Forelimb muscle (tissue), 1 donor: ENCODE data around the gene PRKAR1B. TPM values are rescaled to one million over a fixed set of nuclear protein-coding genes. Genes with fewer than 3 reads are reported as not detected.

Experiments
- DNase-seq: peaks from one replicate; pipeline ENCODE4 v3.0.0-alpha.2; 2013; ENCODE audit warnings: low read depth
- polyA plus RNA-seq: library from polyadenylated mRNA; unstranded; fragments of 120-200 nt; gene quantifications from one replicate; pipeline ENCODE4 v1.2.1, GENCODE V29; 2013; ENCODE audit not compliant: insufficient read length

The PRKAR1B gene
- polyA plus RNA-seq, 1 donor: 28.8 TPM

DNA sequence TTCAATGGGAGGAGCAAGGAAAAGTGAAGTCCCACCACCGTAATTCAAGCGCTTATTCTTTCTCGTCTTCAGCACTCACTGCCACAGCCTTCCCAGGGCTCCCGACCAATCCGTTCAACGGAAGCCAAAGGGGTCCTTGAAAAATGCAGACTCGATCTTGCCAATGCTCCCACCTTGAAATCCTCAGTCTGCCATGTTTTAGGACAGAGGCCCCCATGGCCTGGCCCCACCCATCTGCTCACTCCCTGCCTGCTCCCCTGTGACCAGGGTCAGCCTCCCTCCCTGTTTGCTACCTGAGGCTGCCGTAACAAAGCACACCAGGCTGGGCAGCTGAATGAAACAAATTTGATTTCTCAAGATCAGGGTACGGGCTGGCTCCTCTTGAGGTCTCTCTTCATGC lies 3.5 kb downstream of the PRKAR1B start:
- no peak for DNase-seq

DNA sequence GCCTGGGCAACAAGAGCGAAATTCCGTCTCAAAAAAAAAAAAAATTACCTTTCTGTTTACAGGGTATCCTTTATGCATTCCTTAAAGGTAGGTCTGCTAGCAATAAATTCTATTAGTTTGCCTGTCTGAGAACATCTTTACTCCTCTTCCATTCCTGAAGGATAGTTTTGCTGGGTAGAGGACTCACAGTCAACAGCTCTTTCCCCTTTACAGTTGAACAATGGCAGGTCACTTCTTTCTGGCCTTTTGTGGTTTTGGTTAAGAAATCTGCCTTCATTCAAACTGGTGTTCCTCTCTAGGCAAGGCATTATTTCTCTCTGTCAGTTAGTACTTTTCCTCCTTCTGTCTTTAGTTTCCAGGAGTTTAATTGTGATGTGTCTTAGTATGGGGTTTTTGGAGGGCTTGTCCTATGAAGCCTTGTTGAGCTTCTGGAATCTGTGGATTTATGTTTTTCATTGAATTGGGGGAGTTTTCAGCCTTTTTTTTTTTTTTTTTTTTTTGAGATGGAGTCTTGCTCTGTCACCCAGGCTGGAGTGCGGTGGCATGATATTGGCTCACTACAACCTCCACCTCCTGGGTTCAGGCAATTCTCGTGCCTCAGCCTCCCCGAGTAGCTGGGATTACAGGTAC lies 5.3 kb downstream of the PRKAR1B start:
- DNase-seq: no peak

DNA sequence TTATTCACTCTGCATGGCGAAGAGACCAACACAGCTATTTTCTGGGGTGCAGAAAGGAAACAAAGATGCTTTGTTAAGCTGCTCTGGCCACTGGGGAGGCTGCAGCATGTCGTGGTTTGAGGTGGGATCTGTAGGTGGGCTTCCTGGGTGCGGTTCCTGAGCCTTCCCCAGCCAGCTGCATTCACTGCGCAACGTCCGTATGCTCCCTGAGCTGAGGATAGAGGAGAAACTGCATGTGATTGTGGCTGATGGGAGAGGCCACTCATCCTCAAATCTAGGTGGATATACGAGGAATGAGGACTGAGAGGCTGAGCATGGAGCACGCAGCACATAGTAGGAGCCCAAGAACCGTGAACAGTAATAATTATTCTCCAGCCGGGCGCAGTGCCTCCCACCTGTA lies 10.4 kb downstream of the PRKAR1B start:
- DNase-seq: no peak

DNA sequence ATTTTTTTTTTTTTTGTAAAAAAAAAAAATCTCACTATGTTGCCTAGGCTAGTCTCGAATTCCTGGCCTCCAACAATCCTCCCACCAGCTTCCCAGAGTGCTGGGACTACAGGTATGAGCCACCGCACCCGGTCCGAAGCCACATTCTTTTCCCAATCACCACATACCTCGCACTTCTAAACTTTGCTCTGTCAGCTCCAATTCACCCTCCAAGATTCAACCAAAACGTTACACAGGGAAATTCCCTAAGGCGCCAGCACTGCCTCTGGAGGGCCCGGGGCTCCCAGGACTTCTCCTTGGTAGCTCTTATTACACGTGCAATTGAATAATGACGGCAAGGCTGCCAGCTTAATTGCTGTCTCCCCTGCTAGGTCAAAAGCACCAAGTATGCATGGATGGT lies 10.9 kb downstream of the PRKAR1B start:
- no peak for DNase-seq

DNA sequence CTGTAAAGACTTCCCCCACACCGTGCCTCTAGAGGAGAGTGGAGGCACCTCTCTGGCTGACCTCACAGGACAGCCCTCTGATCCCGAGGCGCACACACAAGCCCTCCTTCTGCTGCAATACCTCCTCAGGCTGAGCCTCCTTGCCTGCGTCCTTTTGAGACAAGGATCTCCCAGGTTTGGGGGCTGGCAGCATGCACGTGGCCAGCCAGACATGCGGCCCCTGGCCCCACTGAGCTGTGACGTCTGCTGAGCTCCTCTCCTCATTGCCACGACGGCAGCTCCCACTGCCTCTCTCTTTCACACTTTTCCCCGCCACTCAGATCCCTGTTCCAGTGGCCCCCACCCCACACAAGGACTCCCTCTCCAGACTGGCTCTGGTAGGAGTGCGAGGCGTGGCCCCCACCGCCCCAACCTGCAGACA lies 12.8 kb downstream of the PRKAR1B start:
- no peak for DNase-seq

DNA sequence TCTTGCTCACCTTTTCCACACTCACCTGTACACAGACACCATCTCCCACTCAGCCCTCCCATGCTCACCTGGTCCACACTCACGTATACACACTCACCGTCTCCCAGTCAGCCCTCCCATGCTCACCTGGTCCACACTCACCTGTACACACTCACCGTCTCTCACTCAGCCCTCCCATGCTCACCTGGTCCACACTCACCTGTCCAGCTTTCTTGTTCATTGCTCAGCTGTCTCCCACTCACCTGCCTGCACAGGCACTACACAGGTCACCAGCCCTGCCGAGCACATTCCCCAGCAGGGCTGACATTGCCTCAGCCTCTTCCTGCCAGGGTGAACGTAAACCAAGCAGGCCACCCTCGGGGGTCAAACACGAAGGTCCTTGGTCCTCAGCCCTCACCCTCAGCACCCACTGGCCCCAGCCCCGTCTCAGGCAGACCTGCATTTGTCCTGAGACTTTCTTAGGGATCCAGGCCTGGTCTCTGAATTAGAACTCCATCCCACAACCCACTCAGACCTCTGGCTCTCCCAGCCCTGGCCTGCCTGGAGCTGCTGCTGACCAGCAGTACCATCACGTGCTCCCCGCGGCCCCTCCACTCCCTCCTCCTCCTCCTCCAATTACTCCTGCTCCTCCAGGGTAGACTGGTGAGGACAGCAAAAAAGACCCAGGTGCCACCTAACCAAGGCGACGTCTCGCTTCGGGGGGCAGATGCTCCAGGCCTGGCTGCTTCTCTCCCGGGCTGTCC lies 13.4 kb downstream of the PRKAR1B start:
- no peak for DNase-seq

DNA sequence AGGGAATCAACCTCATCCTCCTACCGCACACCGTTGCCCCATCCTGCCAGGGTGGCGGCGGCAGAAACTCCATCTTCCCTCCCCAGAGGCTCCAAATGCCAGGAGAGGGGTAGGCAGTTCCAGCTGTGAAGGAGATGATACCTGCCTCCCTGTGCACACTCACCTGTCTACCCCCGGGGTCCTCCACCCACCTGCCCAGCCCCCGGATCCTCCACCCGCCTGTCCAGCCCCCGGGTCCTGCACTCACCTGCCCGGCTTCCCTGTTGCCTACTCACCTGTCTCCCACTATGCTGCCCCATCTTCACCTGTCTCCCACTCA lies 14.0 kb downstream of the PRKAR1B start:
- no peak for DNase-seq

DNA sequence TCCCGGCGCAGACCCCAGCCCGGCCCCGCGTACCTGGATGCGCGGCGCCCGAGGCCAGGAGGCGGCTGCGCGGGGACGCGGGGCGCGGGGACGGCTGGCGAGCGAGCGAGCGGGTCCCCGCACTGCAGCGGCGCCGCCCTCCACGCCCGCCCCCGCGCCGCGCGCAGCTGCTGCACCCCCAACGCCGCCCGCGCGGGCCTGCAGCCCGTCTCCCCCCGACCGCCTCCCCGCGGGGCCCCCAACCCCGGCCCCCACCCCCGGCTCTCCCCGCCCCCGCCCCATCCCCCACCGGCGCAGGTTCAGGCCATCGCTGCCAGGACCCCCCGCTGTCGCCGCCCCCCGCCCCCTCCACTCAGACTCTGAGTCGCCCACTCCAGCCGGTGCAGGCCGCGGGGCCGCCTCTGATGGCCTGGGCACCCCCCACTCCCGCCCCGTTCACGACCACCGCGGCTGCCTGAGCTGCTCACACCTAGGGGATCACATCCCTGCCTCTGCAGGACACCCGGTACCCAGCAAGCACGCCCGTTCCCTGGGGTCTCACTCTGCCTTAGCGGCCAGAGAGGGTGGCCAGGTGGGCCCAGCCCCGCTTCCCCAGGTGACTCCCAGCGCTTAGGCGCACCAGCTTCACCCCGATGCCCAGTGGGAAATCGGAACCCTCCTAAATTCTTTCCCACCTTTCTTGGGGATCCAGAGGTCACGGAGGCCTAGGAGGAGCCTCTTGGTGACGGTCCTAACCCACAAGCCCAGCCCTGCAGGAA lies 14.5 kb downstream of the PRKAR1B start:
- no peak for DNase-seq

DNA sequence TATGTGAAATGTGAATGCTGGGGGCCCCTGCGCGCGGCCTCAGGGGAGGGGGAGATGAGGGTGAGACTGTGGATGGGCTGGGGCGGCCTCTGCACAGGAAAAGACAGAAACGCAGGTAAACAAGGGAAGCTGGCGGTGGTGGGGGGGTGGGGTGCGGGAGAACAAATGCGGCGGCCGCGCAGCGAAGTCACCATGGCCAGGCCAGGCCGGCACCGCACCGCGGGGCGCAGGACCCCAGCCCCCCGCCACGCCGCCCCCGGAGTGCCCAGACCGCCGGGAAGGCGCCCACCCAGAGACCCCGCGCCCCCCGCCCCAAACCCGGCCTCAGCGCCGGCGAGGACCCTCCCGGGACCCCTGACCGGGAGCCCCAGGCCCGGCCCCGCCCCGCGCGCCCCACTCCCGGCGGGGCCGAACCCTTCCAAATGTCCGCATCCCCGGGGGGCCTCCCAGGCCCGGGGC lies 15.1 kb downstream of the PRKAR1B start:
- no peak for DNase-seq

DNA sequence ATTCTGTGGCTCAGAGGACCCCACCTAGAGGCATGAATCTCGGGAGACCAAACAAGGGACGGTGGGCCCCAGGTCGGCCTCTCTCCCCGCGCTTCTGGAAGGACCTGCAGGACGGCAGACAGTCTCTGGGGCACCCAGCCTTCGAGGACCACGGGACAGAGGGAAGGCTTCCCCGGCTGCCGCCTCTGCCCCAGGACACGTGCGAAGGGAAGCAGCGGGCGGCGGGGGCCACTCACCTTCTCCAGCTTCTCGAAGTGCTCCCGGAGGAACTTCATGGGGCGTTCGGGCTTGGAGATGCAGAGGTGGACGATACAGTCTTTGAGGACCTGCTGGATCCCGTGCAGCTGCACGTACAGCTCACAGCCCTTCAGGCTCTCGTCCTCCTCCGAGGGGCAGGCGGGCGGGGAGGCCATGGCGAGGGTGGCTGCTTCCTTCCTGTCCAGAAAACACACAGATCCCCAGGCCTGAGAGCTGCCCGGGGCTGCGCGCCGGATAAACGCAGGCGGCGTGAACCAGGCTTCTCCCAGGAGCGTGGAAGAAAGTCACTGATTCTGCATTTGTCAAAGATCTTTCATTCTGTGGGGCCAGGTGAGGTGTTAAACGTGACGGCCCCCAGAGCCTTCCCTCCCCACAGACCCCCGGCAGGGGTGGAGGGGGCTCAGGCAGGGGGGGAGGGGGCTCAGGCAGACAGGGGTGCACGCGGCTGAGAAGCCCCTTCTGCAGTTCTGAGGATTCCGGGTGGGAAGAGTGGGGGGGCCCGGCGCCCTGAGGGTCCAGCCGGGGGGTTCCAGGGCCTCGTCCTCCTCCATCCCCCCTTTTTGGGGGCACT lies 15.8 kb downstream of the PRKAR1B start:
- no peak for DNase-seq

DNA sequence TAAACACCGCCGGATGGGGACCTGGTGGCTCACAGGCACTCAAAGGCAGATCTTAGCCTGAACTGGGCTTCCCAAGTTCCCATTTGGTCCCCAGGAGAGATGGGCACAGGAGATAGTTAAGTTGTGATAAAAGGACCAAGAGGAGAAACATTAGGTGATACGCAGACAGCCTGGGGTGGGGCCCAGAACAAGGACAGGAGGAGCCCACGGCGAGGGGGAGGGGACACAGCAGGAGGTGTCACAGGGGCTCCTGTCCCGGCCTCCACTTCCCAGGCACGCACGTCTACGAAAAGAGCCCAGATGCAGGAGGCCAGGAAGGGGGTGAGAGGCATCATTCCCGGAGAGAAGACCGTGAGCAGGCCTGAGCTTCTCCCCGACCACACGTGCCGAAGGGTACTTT lies 16.9 kb downstream of the PRKAR1B start:
- DNase-seq: no peak

DNA sequence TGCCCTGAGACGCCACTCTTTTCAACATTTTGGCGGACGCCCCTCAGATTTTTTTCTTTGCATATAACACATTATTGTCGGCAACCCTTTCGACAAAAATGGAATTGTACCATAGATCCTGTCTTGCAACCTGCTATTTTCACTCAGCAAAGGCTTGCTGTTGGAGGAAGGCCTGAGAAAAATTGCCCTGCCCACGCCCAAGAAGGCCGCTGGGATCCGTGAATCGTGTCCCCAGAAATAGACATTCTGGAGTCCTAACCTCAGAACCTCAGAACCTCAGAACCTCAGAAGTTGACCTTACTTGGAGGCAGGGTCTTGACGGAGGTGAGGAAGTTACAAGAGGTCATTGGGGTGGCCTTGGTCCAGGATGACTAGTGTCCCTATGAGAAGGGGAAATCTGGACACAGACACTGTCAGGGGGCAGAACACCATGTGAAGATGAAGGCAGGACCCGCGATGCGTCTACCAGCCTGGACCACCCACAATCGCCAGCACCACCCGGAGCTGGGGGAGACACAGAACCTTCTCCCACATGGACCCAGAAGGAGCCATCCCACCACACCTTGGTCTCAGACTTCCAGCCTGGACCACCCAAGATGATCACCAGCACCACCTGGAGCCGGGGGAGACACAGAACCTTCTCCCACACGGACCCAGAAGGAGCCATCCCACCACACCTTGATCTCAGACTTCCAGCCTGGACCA lies 19.6 kb downstream of the PRKAR1B start:
- no peak for DNase-seq

DNA sequence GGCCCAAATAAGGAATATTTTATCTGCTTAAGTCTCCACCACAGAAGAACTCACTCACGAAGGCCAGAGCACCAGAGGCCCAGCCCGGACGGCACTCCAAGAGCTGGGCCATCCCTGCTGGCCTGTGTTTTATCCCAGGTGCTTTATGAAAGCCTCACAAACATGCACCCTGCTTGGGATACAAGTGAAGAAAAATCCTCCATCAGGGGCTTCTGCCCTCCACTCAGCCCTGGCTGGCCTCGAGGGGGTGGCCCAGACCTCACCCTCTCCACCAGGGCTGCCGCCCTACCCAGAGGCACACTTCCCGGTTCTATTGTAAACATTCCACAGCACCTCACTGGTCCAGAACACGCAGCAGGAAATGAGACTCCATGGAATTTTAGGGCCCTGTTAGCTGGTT lies 20.4 kb downstream of the PRKAR1B start:
- DNase-seq: no peak

DNA sequence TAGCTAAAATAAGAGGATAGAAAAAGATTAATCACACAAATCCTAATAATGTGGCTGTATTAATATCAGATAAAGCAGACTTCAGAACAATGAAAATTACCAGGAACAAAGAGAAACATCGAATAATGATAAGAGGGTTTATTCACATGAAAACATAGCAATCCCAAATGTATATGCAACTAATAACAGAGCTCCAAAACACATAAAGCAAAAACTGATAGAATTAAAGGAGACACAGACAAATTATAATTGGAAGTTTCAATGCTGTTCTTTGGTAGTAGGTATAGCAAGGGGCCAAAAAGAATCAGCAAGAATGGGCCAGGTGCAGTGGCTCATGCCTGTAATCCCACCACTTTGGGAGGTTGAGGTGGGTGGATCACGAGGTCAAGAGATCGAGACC lies 24.0 kb downstream of the PRKAR1B start:
- no peak for DNase-seq

DNA sequence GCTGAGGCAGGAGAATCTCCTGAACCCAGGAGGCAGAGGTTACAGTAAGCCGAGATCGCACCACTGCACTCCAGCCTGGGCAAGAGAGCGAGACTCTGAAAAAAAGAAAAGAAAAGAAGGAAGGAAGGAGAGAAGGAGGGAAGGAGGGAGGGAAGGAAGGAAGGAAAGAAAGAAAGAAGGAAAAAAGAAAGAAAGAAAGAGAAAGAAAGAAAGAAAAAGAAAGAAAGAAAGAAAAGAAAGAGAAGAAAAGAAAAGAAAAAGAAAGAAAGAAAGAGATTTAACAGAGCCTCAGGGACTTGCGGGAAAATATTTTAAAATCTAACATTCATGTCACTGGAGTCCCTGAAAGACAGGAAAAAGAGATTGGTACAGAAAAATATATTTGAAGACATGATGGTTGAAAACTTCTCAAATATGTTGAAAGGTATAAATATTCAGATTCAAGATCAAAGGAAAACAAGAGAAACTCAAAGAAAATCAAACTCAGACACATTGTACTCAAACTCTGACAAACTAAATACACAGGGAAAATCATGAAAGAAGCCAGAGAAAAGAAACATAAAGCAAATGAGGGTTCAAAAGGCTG lies 25.9 kb downstream of the PRKAR1B start:
- DNase-seq: no peak

DNA sequence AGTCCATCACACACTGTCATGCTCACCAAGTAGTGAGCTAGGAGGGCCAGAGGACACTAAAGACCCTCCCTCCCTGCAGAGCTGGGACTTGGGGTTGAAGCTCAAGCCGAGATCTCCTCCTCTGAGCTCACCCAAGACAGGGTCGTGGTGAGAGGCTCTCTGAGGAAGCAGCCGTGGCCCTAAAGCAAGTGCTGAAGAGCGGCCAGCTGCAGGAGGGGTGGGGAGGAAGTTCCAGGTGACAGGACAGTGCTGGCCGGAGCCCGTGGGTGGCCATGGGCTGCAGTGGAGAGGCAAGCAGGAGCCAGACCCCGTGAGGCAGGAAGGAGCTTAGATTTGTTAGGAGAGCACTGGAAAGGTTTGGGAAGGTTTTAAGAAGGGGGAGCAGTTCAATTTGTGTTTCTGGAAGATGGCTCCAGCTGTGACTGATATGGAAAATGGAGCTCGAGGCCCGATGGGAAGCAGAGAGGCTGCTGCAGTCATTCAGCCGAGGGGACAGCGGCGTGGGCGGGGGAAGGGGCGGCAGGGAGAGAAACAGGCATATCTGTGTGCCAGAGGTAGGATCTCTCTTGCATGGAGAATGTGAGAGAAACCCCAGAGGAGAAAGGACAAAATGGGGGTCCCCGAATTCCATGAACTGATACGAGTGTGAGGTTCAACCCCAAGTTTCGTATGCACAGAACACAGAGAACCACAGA lies 27.5 kb downstream of the PRKAR1B start:
- no peak for DNase-seq

DNA sequence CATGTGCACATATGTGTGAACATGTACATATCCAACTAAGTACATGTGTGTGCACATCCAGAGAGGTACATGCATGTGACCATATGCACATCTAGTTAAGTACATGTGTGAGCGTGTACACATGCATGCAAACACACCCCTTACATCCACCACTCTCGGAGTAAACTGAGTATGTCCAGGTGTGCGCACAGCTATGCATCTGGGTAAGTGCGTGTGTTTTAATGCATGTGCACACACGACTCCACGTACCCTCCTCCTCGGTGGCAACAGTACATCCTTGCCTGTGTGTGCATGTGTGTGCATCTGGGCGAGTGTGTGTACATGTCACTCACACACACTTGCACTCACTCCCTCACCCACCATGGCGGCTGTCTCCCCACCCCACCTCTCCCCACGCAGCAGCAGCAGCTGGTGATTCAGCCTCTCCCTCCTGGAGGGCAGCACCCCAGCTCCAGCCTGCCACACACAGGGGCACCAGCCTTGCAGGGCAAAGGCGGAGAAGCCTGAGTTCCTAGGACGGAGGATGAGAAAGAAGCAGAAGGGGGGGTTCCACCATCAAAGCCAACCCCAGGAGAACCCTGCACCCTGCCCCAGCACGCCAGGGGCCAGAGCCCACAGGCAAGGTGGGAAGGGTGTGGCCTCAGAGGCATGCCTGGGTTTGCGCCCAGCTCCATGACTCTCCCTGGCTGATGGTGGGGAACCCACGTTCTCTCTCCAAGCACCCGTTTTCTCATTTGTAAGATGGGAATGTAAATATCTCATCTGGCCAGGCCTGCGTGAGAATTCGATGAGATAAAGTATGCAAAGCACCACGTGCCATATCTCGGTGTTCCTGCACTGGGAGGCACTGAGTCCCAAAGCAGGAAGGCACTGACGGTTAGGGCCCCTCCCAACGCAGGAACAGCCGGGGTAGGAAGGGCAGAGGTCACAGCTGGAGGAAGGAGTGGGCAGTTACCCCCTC lies 28.3 kb downstream of the PRKAR1B start:
- no peak for DNase-seq

DNA sequence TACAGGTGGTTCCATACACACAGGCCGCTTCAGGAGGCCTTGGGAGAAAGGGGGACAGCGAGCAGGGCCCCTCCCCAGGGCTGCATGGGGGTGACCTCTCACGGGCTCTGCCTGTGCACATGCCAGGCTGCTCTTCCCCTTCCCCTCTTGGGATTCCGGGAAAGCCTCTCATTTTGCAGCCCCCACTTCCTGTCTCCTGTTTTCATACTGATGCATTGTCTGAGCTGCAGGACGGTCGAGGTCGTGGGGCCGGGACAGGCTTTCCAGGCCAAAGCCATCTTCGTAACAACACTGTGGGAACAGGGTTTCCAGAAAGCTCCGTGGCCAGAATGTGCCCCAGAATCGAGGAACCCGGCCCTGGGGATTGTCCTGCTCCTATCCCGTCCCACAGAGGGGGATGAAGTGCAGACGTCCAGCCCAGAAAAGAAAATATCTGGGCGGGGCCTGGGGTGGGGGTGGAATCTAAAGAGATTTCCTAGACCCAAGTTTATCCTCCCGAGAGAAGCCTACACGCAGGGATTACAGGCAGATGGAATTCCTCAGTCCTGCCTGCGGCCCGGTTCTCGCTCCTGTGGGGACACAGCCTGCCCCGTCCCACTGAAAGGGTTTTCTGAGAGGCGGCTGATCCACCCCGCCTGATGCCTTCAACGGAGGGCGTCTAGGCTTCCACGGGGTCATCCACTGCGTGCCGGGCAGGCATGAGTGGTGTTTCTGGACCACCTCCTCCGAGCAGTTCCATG lies 30.1 kb downstream of the PRKAR1B start:
- no peak for DNase-seq

DNA sequence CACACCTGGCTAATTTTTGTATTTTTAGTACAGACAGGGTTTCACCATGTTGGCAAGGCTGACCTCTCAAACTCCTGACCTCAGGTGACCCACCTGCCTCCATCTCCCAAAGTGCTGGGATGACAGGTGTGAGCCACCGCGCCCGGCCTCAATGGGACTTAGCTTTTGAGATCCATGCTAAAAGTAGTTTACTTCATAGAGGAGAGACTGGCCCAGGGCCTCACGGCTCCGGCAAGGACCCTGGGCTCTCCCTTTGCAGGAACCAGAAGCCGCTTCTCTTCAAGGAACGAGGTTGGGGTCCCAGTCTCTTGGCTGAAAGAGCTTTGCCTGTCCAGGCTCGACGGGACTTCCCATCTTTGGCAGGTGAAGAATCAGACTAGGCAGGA lies 30.7 kb downstream of the PRKAR1B start:
- DNase-seq: no peak
